WTC11 (cell line): ENCODE data around the gene CENPM. TPM values are rescaled to one million over a fixed set of nuclear protein-coding genes. Genes with fewer than 3 reads are reported as not detected.

Experiments
- ATAC-seq: fragments of 200-7000 bp; cut with Tn5 transposase; 2 replicates; pipeline ENCODE4 v1.10.0; 2021; ENCODE audit warnings: mild to moderate bottlenecking, moderate library complexity
- CTCF ChIA-PET: fragments of 300-600 bp; sonication (Branson Sonifier 250); formaldehyde crosslinking; loops from one replicate; lab custom pipeline; 2021; ENCODE audit warnings: antibody characterized with exemption; lab: Charles Lee
- POLR2A ChIA-PET: fragments of 350-600 bp; sonication (Branson Sonifier 250); formaldehyde crosslinking; loops from one replicate; lab custom pipeline; 2021; ENCODE audit warnings: antibody characterized with exemption; lab: Charles Lee
- DNase-seq: peaks from one replicate; pipeline ENCODE4 v3.0.0; 2021; ENCODE audit warnings: low spot score
- H3K27ac Mint-ChIP-seq: 2 replicates; pipeline ENCODE4 v1.8.0; 2021; ENCODE audit warnings: mixed read lengths
- H3K27me3 Mint-ChIP-seq: 2 replicates; pipeline ENCODE4 v1.8.0; 2021; ENCODE audit warnings: low read depth, mild to moderate bottlenecking, moderate library complexity, mixed read lengths
- H3K36me3 Mint-ChIP-seq: 2 replicates; pipeline ENCODE4 v1.8.0; 2021; ENCODE audit warnings: mixed read lengths
- H3K4me1 Mint-ChIP-seq: 2 replicates; pipeline ENCODE4 v1.8.0; 2022; ENCODE audit warnings: mixed read lengths
- H3K4me3 Mint-ChIP-seq: 2 replicates; pipeline ENCODE4 v1.8.0; 2021; ENCODE audit warnings: mild to moderate bottlenecking, moderate library complexity, mixed read lengths
- H3K9me3 Mint-ChIP-seq: 2 replicates; pipeline ENCODE4 v1.8.0; 2021; ENCODE audit warnings: mixed read lengths
- CREB1 ChIP-seq: sonication (generic); formaldehyde crosslinking; IDR thresholded peaks from 2 replicates; pipeline ENCODE4 v1.8.0; 2023; ENCODE audit warnings: mild to moderate bottlenecking, missing genetic modification reagents
- ELF4 ChIP-seq: sonication (generic); formaldehyde crosslinking; IDR thresholded peaks from 2 replicates; pipeline ENCODE4 v1.8.1; 2022; ENCODE audit warnings: low read depth, mild to moderate bottlenecking, moderate library complexity, missing genetic modification reagents
- EMX1 ChIP-seq: fragments of 250-450 bp; sonication (Bioruptor Pico); IDR thresholded peaks from 2 replicates; pipeline ENCODE4 v1.8.0; 2021; ENCODE audit warnings: mild to moderate bottlenecking
- JAZF1 ChIP-seq: fragments of 250-450 bp; sonication (Bioruptor Pico); IDR thresholded peaks from 2 replicates; pipeline ENCODE4 v1.9.0; 2021; ENCODE audit warnings: moderate library complexity, mild to moderate bottlenecking, inconsistent platforms
- JUN ChIP-seq: sonication (generic); formaldehyde crosslinking; IDR thresholded peaks from 2 replicates; pipeline ENCODE4 v1.8.0; 2023; ENCODE audit warnings: mild to moderate bottlenecking, missing genetic modification reagents
- KAT7 ChIP-seq: sonication (generic); formaldehyde crosslinking; IDR thresholded peaks from 2 replicates; pipeline ENCODE4 v1.8.1; 2023; ENCODE audit warnings: missing genetic modification reagents, mild to moderate bottlenecking, borderline replicate concordance
- NFYB ChIP-seq: sonication (generic); formaldehyde crosslinking; conservative IDR thresholded peaks from 2 replicates; pipeline ENCODE4 v1.8.0; 2022; ENCODE audit warnings: low read depth, missing genetic modification reagents
- NR3C1 ChIP-seq: sonication (generic); formaldehyde crosslinking; conservative IDR thresholded peaks from 2 replicates; pipeline ENCODE4 v1.8.1; 2023; ENCODE audit warnings: low read depth, mild to moderate bottlenecking, missing genetic modification reagents
- TEAD1 ChIP-seq: sonication (generic); formaldehyde crosslinking; IDR thresholded peaks from 2 replicates; pipeline ENCODE4 v1.8.0; 2022; ENCODE audit warnings: mild to moderate bottlenecking, missing genetic modification reagents
- ZNF263 ChIP-seq: sonication (generic); formaldehyde crosslinking; IDR thresholded peaks from 2 replicates; pipeline ENCODE4 v1.8.1; 2022; ENCODE audit warnings: low read depth, mild to moderate bottlenecking, moderate library complexity, missing genetic modification reagents
- ZNF396 ChIP-seq: fragments of 250-450 bp; sonication (Bioruptor Pico); IDR thresholded peaks from 2 replicates; pipeline ENCODE4 v1.8.0; 2021; ENCODE audit warnings: mild to moderate bottlenecking, moderate library complexity, borderline replicate concordance
- ZNF671 ChIP-seq: fragments of 250-450 bp; sonication (Bioruptor Pico); IDR thresholded peaks from 2 replicates; pipeline ENCODE4 v1.8.0; 2021; ENCODE audit warnings: mild to moderate bottlenecking
- total RNA-seq: library from RNA; stranded (reverse); gene quantifications from 3 replicates; pipeline ENCODE4 v1.2.3, GENCODE V29; 2021
- TF ChIP-seq, protein P1 (sequence below): fragments of 250-450 bp; sonication (Bioruptor Pico); IDR thresholded peaks from 2 replicates; pipeline ENCODE4 v1.9.0; 2021; ENCODE audit warnings: mild to moderate bottlenecking
- TF ChIP-seq, protein P2 (sequence below): sonication (generic); formaldehyde crosslinking; IDR thresholded peaks from 2 replicates; pipeline ENCODE4 v1.8.0; 2023; ENCODE audit warnings: missing genetic modification reagents, mild to moderate bottlenecking, borderline replicate concordance
- TF ChIP-seq, protein P3 (sequence below): sonication (generic); formaldehyde crosslinking; IDR thresholded peaks from 2 replicates; pipeline ENCODE4 v1.8.1; 2023; ENCODE audit warnings: mild to moderate bottlenecking, moderate library complexity, missing genetic modification reagents
- TF ChIP-seq, protein P4 (sequence below): sonication (generic); formaldehyde crosslinking; IDR thresholded peaks from 2 replicates; pipeline ENCODE4 v1.8.1; 2022; ENCODE audit warnings: mild to moderate bottlenecking, moderate library complexity, missing genetic modification reagents
- TF ChIP-seq, protein P5 (sequence below): sonication (generic); formaldehyde crosslinking; IDR thresholded peaks from 2 replicates; pipeline ENCODE4 v1.8.1; 2023; ENCODE audit warnings: mild to moderate bottlenecking, missing genetic modification reagents, moderate library complexity
- TF ChIP-seq, protein P6 (sequence below): sonication (generic); formaldehyde crosslinking; IDR thresholded peaks from 2 replicates; pipeline ENCODE4 v1.8.0; 2022; ENCODE audit warnings: mild to moderate bottlenecking, missing genetic modification reagents
- TF ChIP-seq, protein P7 (sequence below): sonication (generic); formaldehyde crosslinking; IDR thresholded peaks from 2 replicates; pipeline ENCODE4 v1.8.1; 2022; ENCODE audit warnings: low read depth, missing genetic modification reagents, borderline replicate concordance

CENPM gene
- total RNA-seq, 1 experiment from 2014 or later: 40.3 TPM

DNA sequence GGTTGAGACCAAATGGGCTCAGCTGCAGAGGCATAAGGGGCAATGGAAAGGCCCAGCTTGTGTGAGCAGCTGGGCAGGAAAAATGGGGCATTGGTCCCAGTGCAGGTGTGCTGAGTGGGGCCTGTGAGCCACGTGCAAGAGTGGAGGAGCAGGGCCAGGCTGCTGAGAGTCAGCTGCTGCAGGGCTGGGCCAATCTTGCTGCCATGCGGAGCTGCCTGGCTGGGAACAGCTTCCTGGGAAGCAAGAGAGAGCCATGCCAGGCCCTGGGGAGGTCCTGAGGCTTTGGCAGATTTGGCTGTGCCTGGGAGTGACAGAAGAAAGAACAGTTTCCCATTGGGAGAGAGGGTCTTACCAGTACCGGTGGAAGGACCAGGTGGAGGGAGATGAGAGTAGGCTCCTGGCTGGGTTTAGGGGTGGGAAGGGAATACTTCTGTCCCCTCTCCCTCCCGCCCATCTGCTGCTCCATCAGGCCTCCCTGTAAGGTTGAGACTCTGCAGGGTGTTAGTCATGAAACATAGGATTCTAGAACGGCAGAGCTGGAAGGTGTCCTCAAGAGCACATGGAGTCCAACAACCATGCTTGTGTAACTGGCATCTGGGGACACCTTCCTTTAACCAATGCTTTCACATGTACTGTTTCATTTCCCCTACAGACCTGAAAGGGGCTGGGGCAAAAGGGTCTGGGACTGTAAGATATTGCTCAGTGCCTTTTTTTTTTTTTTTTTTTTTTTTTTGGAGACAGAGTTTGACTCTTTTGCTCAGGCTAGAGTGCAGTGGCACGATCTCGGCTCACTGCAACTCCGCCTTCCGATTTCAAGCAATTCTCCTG lies 32.7 kb upstream of the CENPM start:
- Mint-ChIP-seq H3K27ac (no peak overlapping the region), H3K4me1 (peaks cover 18% of the 10 kb centered on the region), H3K27me3 (peaks cover 30% of the 10 kb centered on the region), H3K36me3 (no peaks in the 10 kb centered on the region), H3K4me3 (no peak overlapping the region), H3K9me3 (no peaks in the 10 kb centered on the region)
- TF ChIP-seq ZNF396 (CRISPR knock-in tag) (no peak), NFYB (CRISPR knock-in tag) (no peak), ZNF671 (CRISPR knock-in tag) (no peak), NR3C1 (CRISPR knock-in tag) (no peak), JAZF1 (no peak)
- TF ChIP-seq, protein P1, sequence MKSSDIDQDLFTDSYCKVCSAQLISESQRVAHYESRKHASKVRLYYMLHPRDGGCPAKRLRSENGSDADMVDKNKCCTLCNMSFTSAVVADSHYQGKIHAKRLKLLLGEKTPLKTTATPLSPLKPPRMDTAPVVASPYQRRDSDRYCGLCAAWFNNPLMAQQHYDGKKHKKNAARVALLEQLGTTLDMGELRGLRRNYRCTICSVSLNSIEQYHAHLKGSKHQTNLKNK (CRISPR knock-in tag): no peak
- TF ChIP-seq, protein P2, sequence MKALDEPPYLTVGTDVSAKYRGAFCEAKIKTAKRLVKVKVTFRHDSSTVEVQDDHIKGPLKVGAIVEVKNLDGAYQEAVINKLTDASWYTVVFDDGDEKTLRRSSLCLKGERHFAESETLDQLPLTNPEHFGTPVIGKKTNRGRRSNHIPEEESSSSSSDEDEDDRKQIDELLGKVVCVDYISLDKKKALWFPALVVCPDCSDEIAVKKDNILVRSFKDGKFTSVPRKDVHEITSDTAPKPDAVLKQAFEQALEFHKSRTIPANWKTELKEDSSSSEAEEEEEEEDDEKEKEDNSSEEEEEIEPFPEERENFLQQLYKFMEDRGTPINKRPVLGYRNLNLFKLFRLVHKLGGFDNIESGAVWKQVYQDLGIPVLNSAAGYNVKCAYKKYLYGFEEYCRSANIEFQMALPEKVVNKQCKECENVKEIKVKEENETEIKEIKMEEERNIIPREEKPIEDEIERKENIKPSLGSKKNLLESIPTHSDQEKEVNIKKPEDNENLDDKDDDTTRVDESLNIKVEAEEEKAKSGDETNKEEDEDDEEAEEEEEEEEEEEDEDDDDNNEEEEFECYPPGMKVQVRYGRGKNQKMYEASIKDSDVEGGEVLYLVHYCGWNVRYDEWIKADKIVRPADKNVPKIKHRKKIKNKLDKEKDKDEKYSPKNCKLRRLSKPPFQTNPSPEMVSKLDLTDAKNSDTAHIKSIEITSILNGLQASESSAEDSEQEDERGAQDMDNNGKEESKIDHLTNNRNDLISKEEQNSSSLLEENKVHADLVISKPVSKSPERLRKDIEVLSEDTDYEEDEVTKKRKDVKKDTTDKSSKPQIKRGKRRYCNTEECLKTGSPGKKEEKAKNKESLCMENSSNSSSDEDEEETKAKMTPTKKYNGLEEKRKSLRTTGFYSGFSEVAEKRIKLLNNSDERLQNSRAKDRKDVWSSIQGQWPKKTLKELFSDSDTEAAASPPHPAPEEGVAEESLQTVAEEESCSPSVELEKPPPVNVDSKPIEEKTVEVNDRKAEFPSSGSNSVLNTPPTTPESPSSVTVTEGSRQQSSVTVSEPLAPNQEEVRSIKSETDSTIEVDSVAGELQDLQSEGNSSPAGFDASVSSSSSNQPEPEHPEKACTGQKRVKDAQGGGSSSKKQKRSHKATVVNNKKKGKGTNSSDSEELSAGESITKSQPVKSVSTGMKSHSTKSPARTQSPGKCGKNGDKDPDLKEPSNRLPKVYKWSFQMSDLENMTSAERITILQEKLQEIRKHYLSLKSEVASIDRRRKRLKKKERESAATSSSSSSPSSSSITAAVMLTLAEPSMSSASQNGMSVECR (CRISPR knock-in tag): no peak
- TF ChIP-seq, protein P3, sequence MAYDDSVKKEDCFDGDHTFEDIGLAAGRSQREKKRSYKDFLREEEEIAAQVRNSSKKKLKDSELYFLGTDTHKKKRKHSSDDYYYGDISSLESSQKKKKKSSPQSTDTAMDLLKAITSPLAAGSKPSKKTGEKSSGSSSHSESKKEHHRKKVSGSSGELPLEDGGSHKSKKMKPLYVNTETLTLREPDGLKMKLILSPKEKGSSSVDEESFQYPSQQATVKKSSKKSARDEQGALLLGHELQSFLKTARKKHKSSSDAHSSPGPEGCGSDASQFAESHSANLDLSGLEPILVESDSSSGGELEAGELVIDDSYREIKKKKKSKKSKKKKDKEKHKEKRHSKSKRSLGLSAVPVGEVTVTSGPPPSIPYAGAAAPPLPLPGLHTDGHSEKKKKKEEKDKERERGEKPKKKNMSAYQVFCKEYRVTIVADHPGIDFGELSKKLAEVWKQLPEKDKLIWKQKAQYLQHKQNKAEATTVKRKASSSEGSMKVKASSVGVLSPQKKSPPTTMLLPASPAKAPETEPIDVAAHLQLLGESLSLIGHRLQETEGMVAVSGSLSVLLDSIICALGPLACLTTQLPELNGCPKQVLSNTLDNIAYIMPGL (CRISPR knock-in tag): no peak
- POLR2A ChIA-PET: no interaction called here
- DNase-seq (no peak), ATAC-seq (no peak)
- CTCF ChIA-PET: interaction anchor here (0.8 to 3.5 kb wide), 2 partner anchors 111 to 134 kb away, joined by 3 to 20 read pairs; partner anchors contain the start of gene NDUFA6

DNA sequence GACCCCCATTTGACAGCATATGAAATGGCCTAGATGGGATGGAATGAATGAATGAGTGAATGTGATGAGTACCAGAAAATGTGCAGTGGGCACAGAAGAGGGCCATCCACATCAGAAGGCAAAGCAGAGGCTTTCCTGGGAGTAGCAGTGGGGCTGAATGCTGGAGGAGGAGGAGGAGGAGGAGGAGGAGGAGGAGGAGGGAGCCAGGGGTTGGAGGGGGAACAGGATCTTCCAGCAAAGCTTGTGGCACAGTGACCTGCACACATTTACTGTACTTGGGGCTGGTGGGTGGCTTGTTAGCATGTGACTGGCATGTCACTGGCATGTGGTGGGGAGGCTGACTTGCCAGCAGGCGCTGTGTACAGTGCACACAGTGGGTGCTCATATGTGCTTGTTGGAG lies 31.8 kb upstream of the CENPM start:
- DNase-seq (no peak), ATAC-seq (no peak)
- Mint-ChIP-seq H3K27ac (no peak overlapping the region), H3K4me3 (no peak overlapping the region), H3K36me3 (no peaks in the 10 kb centered on the region), H3K9me3 (no peaks in the 10 kb centered on the region), H3K27me3 (peaks cover 38% of the 10 kb centered on the region), H3K4me1 (peaks cover 18% of the 10 kb centered on the region)
- CTCF ChIA-PET: interaction anchor here (3.5 kb wide), 1 partner anchor 112 kb away, joined by 20 read pairs; the partner anchor contains the start of gene NDUFA6
- TF ChIP-seq ZNF263 (CRISPR knock-in tag): 0 out of 2 replicates have a peak, but pooled peaks have one; percentile 50
- TF ChIP-seq, protein P4, sequence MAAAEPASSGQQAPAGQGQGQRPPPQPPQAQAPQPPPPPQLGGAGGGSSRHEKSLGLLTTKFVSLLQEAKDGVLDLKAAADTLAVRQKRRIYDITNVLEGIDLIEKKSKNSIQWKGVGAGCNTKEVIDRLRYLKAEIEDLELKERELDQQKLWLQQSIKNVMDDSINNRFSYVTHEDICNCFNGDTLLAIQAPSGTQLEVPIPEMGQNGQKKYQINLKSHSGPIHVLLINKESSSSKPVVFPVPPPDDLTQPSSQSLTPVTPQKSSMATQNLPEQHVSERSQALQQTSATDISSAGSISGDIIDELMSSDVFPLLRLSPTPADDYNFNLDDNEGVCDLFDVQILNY (CRISPR knock-in tag): no peak
- POLR2A ChIA-PET: no interaction called here

DNA sequence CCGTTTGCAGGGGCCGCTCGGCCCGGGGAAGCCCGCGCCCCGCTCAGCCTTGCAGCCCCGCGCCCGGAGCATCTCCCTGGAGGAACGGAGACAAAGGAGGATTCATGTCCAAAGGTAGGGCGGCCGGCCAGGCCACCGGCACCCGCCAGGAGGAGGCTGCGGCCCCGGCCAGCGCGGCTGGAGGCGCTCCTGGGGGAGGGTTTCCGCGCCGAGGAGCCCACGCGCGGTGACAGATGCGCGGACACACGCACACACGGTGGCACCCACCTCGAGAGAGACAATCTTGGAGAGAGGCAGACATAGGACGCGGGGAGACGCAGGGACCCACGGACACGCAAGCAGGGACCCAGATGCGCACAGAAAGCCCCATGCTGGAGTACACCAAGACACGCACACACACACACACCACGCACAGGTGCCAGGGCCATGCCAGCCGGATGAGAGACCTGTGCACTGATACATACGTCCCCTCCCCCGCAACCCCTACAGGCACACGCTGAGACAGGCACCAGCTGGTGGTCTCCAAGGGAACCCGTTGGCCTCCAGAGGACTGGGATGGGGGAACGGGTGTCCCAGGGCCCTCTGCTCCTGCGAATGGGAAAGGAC lies 30.1 kb upstream of the CENPM start:
- peaks cover 18% of the 10 kb centered on the region for H3K4me1 Mint-ChIP-seq
- H3K4me3 Mint-ChIP-seq: peak overlapping the region; percentile 63
- ChIA-PET CTCF (interaction anchor here (0.6 to 3.5 kb wide), 6 partner anchors 51 to 208 kb away, joined by 3 to 20 read pairs (median 4); partner anchors contain the start of gene NDUFA6), POLR2A (interaction anchor here (1.6 kb wide), 1 partner anchor 114 kb away, joined by 5 read pairs; the partner anchor contains the start of gene NDUFA6)
- H3K9me3 Mint-ChIP-seq: no peaks in the 10 kb centered on the region
- no peak overlapping the region for H3K27ac Mint-ChIP-seq
- peaks cover 54% of the 10 kb centered on the region for H3K27me3 Mint-ChIP-seq
- ATAC-seq (peak; percentile 47), DNase-seq (peak; percentile 40)
- H3K36me3 Mint-ChIP-seq: no peaks in the 10 kb centered on the region
- TF ChIP-seq CREB1 (no peak), KAT7 (CRISPR knock-in tag) (no peak), TEAD1 (CRISPR knock-in tag) (no peak), ELF4 (CRISPR knock-in tag) (no peak), JUN (CRISPR knock-in tag) (no peak), EMX1 (CRISPR knock-in tag) (no peak)
- TF ChIP-seq, protein P5, sequence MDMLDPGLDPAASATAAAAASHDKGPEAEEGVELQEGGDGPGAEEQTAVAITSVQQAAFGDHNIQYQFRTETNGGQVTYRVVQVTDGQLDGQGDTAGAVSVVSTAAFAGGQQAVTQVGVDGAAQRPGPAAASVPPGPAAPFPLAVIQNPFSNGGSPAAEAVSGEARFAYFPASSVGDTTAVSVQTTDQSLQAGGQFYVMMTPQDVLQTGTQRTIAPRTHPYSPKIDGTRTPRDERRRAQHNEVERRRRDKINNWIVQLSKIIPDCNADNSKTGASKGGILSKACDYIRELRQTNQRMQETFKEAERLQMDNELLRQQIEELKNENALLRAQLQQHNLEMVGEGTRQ (CRISPR knock-in tag): no peak
- TF ChIP-seq, protein P6, sequence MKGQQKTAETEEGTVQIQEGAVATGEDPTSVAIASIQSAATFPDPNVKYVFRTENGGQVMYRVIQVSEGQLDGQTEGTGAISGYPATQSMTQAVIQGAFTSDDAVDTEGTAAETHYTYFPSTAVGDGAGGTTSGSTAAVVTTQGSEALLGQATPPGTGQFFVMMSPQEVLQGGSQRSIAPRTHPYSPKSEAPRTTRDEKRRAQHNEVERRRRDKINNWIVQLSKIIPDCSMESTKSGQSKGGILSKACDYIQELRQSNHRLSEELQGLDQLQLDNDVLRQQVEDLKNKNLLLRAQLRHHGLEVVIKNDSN (CRISPR knock-in tag): no peak
- TF ChIP-seq, protein P7, sequence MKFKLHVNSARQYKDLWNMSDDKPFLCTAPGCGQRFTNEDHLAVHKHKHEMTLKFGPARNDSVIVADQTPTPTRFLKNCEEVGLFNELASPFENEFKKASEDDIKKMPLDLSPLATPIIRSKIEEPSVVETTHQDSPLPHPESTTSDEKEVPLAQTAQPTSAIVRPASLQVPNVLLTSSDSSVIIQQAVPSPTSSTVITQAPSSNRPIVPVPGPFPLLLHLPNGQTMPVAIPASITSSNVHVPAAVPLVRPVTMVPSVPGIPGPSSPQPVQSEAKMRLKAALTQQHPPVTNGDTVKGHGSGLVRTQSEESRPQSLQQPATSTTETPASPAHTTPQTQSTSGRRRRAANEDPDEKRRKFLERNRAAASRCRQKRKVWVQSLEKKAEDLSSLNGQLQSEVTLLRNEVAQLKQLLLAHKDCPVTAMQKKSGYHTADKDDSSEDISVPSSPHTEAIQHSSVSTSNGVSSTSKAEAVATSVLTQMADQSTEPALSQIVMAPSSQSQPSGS (CRISPR knock-in tag): no peak
